IMR-90 (cell line): ENCODE data around the gene CRYBA1.

Experiments used
- POLR2A ChIP-seq: IDR thresholded peaks from 2 replicates; pipeline ENCODE4 v1.6.1; 2012; ENCODE audit warnings: mild to moderate bottlenecking, low read depth, low read length
- TF ChIP-seq, protein P1 (sequence below): conservative IDR thresholded peaks from 2 replicates; pipeline ENCODE4 v1.5.1; 2012; ENCODE audit warnings: mild to moderate bottlenecking, low read depth, low read length, improper control_type of control experiment
- TF ChIP-seq, protein P2 (sequence below): fragments of 150-350 bp; IDR thresholded peaks from 2 replicates; pipeline ENCODE4 v1.6.1; 2016; ENCODE audit warnings: low read depth, mild to moderate bottlenecking, low read length, moderate library complexity, borderline replicate concordance

DNA sequence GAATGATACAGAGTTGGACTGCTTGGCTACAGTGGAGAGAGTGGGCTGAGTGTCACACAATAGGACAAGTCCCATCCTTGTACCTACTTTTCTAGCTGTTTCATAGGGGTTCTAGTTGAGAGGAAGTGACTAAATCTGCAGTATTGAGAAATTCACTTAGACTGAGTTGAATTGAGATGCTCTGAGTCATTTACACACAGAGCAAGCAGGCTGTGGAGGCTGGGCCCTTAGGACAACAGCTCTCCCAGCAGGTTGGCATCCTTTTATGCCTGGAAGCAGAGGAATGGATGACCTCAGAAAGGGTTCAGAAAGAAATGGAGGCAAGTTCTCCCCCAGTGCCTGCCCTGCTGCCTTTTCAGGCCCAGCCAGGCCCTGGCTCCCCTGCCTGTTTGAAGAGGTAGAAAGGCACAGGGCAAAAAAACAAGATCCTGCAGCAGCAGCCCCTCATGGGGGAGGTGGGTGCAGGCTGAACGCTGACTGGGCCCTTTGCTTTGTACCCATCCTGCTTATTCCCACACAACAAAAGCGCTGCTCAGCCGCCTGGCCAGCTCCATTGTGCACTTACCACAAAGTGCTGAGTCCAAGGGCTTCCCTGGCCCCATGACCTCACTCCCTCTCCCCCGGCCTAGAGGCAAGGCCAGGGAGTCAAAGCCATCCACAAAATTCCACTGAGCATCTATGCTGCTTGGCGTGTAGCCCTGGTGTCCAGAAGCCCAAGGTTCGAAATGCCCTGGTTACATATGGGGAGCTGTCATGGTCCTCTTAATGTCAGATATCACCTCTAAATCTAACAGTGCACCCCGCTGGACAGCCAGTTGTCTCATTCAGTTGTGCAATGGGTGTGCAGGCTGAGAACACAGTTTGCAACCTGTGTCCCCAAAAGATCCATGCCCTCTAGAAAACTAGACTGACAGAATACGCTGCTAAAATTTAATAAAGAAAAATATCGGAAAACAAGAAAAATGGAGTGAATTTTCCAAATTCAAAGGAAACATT is 5.4 kb upstream of the CRYBA1 start:
- TF ChIP-seq POLR2A: no peak
- TF ChIP-seq, protein P1, sequence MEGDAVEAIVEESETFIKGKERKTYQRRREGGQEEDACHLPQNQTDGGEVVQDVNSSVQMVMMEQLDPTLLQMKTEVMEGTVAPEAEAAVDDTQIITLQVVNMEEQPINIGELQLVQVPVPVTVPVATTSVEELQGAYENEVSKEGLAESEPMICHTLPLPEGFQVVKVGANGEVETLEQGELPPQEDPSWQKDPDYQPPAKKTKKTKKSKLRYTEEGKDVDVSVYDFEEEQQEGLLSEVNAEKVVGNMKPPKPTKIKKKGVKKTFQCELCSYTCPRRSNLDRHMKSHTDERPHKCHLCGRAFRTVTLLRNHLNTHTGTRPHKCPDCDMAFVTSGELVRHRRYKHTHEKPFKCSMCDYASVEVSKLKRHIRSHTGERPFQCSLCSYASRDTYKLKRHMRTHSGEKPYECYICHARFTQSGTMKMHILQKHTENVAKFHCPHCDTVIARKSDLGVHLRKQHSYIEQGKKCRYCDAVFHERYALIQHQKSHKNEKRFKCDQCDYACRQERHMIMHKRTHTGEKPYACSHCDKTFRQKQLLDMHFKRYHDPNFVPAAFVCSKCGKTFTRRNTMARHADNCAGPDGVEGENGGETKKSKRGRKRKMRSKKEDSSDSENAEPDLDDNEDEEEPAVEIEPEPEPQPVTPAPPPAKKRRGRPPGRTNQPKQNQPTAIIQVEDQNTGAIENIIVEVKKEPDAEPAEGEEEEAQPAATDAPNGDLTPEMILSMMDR: 0 out of 2 replicates have a peak, but pooled peaks have one; percentile 18
- TF ChIP-seq, protein P2, sequence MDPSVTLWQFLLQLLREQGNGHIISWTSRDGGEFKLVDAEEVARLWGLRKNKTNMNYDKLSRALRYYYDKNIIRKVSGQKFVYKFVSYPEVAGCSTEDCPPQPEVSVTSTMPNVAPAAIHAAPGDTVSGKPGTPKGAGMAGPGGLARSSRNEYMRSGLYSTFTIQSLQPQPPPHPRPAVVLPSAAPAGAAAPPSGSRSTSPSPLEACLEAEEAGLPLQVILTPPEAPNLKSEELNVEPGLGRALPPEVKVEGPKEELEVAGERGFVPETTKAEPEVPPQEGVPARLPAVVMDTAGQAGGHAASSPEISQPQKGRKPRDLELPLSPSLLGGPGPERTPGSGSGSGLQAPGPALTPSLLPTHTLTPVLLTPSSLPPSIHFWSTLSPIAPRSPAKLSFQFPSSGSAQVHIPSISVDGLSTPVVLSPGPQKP: no peak
